GM12864 (cell line): ENCODE results near the gene ELF2.

Source experiments
- DNase-seq: peaks from one replicate; pipeline ENCODE4 v3.0.0-alpha.2; 2011; ENCODE audit warnings: low read depth
- H3K4me3 ChIP-seq: 2 replicates; pipeline ENCODE4 v1.5.1; 2011; ENCODE audit warnings: mild to moderate bottlenecking, low read depth, low read length, control low read depth
- CTCF ChIP-seq: IDR thresholded peaks from 2 replicates; pipeline ENCODE4 v1.5.1; 2011; ENCODE audit warnings: low read depth, mild to moderate bottlenecking, moderate library complexity, low read length, control low read depth, inconsistent platforms; ENCODE audit errors: missing control alignments

Gene ELF2

DNA sequence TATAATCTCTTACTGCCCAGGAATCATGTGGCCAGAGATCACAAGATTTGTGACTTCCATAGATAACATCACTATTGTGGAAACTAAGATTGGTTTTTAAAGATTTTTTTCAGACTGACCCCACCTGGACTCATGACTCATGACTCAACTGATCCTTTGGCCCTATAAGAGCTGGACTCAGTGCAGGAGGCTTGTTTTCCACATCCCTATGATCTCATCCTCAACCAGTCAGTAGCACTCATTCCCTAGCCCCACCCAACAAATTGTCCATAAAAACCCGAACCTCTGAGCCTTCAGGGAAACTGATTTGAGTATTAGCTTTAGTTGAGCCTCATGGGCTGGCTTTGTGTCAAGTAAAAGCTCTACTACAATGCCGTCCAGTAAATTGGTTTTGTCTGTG is 169.4 kb downstream of the ELF2 start:
- no peak overlapping the region for H3K4me3 ChIP-seq
- DNase-seq = no peak
- no peak for TF ChIP-seq CTCF
